HT-29 (cell line): Measurements from ENCODE around the gene UHRF2. TPM values are rescaled to one million over a fixed set of nuclear protein-coding genes. Genes with fewer than 3 reads are reported as not detected.
"Not testable (repeated sequence)": the region's sequence is repeated elsewhere in the genome, so short reads cannot be mapped to it uniquely, and the experiment has no call there.

Experiments
- DNase-seq: peaks from one replicate; pipeline ENCODE4 v3.0.0-alpha.2; 2015; ENCODE audit warnings: low spot score
- total RNA-seq: library from RNA; depleted of rRNA; stranded (reverse); fragments of >200 nt; shearing (Covaris generic); gene quantifications from 2 replicates; pipeline ENCODE4 v1.2.3, GENCODE V29; 2014

The UHRF2 gene
- total RNA-seq, 1 experiment from 2014 or later = 31.2 TPM

DNA sequence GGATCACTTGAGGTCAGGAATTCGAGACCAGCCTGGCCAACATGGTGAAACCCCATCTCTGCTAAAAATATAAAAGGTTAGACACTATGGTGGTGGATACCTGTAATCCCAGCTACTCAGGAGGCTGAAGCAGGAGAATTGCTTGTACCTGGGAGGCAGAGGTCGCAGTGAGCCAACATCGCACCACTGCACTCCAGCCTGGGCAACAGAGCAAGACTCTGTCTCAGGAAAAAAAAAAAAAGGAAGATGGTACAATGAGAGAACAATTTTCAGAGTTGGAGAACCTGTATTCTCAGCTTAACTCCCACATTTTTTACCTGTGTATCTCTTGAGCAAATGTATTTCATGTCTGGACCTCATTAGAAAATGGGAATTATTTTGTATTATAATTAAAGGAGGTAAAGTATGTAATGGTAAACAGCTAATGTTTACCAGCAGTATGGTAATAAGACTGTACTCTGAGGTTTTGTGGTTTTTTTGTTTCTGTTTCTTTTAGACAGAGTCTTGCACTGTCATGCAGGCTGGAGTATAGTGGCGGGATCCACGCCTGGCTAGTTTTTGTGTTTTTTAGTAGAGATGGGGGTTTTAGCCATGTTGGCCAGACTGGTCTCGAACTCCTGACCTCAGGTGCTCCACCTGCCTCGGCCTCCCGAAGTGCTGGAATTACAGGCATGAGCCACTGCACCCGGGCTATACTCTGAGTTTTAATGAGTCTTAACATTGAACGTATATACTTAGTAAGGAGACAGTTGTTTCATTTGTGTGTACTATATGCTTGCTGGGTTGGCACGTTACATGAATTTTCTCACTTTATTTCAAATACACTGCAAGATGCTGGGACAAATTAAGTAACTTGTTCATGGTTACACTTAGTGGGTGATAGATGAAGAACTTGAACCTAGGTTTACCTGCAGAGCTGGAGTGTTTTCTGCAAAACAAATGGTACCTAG lies 16.2 kb downstream of the UHRF2 start:
- no peak for DNase-seq

DNA sequence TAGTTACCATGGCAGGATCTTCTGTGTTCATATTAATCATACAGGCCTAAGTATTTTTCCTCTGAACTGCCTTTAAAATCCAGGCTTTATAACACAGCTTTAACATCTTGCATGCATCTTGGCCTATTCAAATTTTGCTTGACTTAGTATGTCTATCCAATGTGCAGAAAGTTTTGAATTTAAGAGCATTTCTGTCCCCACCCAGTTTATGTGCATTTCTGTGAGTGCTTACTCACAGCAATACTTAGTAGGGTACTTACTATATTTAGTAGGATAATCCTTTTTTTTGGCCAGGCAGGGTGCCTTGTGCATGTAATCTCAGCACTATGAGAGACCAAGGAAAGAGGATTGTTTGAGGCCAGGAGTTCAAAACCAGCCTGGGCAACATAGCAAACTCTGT lies 18.0 kb downstream of the UHRF2 start:
- no peak for DNase-seq

DNA sequence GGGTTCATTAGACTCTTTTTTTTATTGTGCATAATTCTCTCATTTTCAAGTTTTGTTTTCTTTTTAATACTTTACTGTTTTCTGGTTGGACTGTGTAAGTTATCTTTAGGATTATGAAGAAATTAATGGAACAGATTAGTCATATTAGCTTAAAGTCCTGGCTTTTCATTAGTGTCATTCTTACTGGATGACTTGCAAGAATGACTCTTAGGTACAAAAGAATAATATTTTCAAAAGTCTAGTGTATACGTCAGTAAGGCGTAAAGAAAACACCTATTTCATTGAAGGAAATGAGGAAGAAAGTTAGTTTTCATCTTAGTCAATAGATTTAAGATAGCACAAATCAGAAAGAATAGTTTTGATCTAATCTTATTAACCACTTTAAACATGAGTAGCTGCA lies 20.4 kb downstream of the UHRF2 start:
- DNase-seq = no peak

DNA sequence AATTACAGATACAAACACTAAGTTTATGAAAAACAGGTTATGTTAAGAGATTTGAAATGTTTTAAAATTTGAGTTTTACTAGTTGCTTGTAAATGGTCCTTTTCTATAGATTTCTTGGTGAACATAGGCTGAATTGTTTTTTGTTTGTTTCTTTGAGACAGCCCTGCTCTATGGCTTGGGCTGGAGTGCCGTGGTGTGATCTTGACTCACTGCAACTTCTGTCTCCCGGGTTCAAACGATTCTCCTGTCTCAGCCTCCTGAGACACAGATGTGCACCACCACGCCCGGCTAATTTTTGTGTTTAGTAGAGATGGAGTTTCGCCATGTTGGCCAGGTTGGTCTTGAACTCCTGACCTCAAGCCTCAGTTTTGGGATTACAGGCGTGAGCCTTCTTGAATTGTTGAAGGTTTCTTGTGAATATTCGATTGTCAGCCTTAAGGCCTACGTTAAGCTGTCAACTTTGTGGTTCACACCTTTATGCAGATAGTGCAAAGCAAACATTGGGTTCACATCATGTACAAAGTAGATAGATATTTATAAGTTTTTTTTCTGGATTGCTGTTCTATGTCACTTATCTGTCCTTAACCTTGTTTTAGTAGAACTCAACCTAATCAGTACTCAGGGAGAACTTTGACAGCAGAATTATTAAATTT lies 26.2 kb downstream of the UHRF2 start:
- no peak for DNase-seq

DNA sequence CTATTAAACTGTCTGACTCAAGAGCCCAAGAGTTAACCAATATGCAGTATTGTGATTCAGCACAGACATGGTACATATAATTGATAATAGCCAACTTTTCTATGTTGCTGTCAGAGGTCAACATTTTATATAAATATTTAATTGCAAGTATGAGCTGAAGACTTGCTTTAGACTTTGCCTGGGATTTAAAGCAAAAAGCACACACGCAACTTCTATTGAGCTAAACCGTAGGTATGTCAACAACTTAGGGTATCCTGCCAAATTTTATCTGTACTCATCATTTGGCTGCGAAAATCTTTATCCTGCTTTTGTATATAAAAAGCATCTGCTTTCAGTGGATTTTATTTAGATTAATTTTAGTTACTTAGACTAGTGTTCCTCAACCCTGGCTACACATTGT lies 27.4 kb downstream of the UHRF2 start:
- no peak for DNase-seq

DNA sequence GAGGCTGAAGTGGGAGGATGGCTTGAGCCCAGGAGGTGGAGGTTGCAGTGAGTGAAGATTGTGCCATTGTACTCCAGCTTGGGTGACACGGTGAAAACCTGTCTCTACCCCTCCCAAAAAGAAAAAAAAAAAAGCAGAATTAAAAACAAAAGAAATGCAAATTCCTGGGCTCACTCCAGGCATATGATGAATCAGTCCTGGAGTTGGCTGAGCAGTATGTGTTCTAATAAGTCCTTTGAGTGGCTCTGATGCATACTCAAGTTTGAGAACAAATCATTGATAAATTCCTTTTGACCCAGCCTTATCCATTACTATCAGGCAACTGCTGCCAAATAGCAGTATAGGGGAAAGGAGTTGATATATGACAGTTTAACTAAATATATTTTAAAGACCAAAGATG lies 28.3 kb downstream of the UHRF2 start:
- DNase-seq = no peak

DNA sequence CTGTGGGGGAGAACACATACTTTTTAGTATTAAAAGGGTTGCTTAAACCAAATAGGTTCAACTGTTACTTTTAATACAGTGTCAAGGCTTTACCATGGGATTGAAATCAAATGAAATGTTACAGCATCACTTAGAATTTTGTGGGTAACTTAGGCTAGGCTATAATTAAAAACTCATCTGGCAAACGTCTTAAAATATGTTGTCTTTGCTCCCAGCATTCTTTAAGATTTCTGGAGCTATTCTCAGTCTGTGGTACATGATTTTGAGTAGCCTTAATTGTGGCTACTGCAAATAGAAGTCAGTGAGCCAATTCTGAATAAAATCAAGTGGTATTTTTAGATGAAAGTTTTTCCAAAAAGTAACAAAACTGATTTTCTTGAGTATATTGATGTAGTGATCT lies 30.7 kb downstream of the UHRF2 start:
- no peak for DNase-seq

DNA sequence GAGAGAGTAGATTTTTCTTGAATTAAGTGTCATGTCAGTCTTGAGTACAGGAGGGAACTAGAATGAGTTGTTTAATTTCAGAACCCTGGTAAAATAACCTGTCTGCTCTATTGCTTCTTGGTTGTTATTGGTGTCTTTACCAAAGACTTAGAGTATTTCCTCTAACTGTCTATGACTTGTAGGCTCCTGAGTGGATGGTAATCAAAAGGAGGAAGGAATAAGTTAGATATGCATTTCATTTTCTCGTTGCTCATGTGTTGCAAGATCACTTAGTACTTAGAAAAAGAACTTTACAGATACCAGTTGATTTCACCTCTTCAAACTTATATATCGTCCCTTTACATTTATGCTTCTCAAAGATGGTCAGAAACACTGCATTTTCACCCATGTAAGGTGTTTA lies 31.1 kb downstream of the UHRF2 start:
- DNase-seq = no peak

DNA sequence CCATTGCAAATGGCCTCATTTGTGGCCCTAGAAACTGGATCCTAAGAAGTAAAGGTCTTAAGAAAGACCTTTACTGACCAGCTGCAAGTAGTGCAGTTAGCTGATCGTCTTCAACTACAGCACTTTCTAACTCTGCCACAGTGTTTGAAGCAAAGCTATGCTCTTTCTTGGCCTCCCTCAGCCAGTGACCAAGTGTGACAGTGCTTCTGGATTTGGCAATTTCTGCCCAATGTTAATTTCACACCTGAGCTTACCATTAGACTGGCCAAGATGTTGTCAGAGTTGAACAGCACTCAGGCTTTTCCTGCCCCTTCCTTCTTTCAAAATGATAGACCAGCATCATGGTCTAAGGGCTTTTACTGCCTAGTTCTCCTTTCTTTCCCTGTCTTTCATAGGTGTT lies 36.1 kb downstream of the UHRF2 start:
- DNase-seq = no peak

DNA sequence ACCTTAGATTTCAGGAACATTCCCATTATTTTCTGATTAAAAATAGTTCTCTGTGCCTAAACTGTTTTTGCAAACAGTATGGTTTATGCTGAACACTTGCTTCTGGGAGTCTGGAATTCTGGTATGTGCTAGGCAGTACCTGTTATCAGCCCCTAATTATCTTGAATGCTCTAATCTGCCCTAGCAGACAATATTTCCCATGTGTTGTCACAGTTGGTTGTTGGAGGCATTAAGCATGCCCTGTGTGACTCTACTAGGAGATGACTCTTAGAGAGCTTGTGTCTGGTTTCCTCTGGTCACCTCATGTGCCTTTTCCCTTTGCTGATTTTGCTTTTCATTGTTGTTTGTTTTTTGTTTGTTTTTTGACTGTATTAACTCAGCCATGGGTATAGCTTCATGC lies 36.6 kb downstream of the UHRF2 start:
- no peak for DNase-seq

DNA sequence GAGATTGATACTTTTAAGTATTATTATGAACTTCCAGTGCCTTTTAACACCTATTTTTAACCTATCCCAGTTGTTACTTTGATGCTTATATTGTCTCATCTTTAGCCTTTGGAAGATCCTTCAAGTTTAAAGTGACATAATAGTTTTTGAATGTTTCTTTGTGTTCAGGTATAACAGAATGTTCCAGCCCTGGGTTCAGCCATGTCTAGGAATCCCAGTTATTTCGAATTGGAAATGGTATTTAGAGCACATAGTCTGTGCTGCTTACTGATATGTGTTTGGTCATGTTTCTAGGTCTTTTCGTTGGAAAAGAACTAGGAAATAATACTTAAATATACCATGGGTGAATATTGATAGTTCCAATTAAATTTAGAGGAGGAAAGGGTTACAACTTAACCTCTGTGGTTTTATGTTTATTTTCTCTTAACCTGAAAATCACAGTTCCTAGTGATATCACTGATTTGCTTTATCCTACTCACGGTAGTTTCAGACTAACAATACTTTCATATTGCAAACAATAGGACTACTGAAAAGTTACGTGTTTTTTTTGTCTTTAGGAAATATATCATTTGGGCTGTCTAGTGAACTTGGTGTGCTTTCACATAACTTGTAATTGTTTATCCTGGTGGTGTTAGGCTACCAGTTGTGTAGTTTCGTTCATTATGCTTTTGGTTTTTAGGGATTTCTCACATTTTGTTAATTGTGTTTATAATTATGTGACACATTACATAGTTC lies 37.8 kb downstream of the UHRF2 start:
- no peak for DNase-seq

DNA sequence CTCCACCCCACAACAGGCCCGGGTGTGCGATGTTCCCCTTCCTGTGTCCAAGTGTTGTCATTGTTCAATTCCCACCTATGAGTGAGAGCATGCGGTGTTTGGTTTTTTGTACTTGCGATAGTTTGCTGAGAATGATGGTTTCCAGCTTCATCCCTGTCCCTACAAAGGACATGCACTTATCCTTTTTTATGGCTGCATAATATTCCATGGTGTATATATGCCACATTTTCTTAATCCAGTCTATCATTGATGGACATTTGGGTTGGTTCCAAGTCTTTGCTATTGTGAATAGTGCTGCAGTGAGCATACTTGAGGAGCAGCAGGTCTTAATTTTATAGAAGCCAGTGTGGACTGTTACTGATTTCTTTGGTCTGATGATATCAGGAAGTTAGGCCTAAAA lies 42.3 kb downstream of the UHRF2 start:
- DNase-seq = not testable (repeated sequence)

DNA sequence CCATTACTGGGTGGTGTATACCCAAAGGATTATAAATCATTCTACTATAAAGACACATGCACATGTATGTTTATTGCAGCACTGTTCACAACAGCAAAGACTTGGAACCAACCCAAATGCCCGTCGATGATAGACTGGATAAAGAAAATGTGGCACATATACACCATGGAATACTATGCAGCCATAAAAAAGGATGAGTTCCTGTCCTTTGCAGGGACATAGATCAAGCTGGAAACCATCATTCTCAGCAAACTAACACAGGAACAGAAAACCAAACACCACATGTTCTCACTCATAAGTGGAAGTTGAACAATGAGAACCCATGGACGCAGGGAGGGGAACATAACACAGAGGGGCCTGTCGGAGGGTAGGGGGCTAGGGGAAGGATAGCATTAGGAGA lies 45.7 kb downstream of the UHRF2 start:
- not testable (repeated sequence) for DNase-seq

DNA sequence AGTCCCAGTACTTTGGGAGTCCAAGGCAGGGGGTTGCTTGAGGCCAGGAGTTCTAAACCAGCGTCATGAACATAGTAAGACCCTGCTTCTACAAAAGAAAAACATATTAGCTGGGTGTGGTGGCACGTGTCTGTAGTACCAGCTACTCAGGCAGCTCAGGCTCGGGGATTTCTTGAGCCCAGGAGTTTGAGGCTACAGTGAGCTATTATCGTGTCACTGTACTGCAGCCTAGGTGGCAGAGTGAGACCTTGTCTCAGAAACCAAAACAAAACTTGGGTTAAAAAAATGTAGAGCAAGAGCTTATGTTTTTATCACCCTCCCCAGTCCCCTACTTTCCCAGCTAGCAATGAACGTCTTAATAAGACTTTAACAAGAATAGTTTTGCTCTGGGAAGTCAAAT lies 46.7 kb downstream of the UHRF2 start:
- no peak for DNase-seq

DNA sequence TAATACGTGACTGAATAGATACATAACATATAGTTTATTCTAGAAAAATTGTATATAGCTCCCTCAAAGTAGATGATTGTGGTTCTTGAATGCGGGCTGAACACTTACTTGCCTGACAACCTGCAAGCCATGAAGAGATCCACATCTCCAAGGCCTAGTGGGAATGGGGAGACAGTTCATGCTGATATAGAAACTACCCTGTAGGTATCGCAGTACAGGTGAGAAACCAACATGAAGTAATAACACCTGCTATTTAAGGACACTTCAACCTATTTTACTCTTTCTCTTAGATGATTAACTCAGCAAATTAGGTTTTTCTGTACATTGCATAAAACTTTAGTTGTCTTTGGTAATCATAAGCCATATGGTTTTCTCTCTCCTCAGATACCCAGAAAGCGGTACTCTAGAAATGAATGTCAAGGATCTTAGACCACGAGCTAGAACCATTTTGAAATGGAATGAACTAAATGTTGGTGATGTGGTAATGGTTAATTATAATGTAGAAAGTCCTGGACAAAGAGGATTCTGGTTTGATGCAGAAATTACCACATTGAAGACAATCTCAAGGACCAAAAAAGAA lies 47.3 kb downstream of the UHRF2 start:
- DNase-seq = no peak

DNA sequence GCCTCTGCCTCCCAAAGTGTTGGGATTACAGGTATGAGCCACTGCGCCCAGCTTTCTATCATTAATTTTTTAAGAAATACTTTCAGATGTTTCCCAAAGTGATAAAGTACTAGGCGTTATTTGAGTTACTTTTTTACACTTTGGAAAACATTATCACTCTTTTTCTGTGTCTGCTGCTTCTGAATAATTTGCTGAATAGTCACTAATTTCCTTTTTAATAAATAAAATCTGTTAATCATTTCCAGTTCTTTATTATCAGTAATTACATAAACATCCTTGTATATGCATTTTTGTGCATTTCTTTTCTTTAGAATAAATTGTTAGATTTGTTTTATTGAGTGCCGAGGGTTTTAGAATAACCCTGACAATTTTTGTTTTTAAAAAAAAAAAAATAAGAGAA lies 48.6 kb downstream of the UHRF2 start:
- no peak for DNase-seq

DNA sequence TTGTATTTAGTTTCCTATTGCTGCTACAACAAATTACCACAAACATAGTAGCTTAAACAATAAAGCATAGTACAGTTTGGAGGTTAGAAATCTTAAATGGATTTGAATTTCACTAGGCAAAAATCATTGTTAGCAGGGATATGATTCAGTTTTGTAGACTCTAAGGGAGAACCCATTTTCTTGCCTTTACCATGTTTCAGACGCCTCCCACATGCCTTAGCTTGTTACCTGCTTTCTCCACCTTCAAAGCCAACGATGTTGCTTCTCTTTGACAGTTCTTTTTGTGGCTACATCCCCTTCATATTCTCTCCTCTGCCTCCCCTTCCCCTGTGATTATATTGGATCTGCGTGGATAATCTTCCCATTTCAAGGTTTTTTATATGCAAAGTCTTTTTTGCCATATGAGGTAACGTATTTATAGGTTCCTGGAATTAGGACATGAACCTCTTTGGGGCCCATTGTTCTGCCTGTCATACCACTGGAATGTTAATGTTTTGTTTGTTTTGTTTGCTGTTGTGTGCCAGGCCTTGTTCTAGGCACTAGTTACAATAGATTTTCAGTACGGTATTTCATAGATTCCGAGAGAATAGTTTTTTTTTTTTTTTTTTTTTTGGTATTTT lies 54.1 kb downstream of the UHRF2 start:
- no peak for DNase-seq

DNA sequence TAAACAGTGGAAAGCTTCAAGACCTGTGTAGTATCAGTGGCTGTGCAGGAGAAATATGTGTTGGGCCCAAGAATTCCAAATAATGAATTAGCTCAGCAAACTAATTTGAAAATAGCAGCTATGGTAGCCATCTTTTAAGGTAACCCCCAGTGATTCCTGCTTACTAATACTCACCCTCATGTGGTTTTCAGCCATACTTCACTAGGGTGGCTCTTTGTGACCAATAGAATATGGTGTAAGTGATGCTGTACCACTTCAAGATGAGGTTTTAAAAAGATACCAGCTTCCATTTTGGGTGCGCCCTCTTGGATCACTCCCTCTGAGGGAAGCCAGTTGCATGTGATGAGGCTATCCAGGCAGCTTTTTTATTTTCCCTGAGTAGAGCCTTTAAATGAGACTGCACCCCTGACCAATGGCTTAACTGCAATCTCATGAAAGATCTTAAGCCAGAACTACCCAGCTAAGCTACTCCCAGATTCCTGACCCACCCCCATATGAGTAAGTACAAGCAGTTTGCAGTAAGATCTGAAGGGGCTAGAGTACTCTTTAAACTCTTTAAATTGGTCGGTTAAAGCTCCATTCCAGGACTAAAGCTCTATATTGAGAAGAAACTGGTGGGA lies 58.3 kb downstream of the UHRF2 start:
- DNase-seq = peak; percentile 44

DNA sequence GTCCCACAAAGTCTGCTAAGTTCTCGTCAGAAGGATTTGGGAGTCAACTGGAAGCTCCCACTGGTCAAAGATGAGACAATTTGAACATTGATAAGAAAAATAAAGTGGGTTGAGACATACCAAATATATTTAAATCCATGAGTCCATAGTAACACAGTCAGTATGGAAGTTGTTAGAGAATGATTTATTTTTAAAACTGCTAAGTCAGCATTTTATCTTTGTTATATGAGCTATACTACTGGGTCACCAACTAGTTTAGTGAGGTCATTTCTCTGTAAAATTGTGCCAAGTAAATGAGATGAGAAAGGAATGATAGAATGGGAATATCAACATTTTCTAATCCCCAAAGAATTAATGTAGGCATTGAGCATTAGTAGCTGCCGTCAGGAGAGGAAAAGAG lies 60.2 kb downstream of the UHRF2 start:
- no peak for DNase-seq

DNA sequence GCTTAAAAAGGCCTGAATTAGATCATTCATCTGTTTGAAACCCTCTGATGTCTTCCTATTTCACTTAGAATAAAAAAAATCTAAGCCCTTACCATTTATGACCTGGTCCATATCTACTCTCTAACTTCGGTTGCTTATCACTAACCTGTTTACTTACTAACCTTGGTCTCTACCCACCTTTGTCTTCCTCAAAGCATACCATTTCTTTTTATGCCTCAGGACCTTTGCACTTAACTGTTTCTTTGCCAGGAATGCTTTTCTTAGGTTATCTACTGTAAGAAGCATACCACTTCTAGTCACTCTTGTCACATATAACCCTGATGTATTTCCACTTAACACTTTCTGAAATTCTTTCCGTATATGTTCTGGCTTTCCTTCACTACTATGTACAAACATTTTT lies 67.0 kb downstream of the UHRF2 start:
- DNase-seq = no peak

DNA sequence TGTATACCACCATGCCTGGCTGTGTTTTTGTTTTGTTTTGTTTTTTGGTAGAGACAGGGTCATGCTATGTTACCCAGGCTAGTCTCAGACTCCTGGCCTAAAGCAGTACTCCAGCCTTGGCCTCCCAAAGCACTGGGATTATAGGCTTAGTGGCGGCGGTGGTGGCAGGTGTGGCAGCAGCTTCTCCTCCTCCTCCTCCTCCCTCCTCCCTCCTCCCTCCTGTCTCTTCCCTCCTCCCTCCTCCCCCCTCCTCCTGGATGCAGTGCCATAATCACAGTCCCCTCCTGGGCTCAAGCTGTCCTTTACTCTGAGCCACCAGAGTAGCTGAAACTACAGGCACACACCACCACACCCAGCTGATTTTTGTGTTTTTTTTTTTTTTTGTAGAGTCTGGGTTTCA lies 71.2 kb downstream of the UHRF2 start:
- no peak for DNase-seq
